HCT116 (cell line): Measurements from ENCODE around the gene GSC. TPM values are rescaled to one million over a fixed set of nuclear protein-coding genes. Genes with fewer than 3 reads are reported as not detected.

Source experiments
- ATF3 ChIP-seq: IDR thresholded peaks from 2 replicates; pipeline ENCODE4 v1.6.1; 2012
- CEBPB ChIP-seq: IDR thresholded peaks from 2 replicates; pipeline ENCODE4 v1.6.1; 2012; ENCODE audit warnings: low read depth
- EZH2phosphoT487 ChIP-seq: fragments of 200-600 bp; IDR thresholded peaks from 2 replicates; pipeline ENCODE4 v1.6.1; 2018; ENCODE audit warnings: antibody characterized with exemption, borderline replicate concordance
- JUND ChIP-seq: IDR thresholded peaks from 2 replicates; pipeline ENCODE4 v1.6.1; 2012
- MAX ChIP-seq: IDR thresholded peaks from 2 replicates; pipeline ENCODE4 v1.6.1; 2012
- POLR2A ChIP-seq: IDR thresholded peaks from 2 replicates; pipeline ENCODE4 v1.7.0; 2011; ENCODE audit warnings: borderline replicate concordance; ENCODE audit not compliant: insufficient read depth, insufficient read length; ENCODE audit errors: extremely low read depth
- POLR2AphosphoS5 ChIP-seq: IDR thresholded peaks from 2 replicates; pipeline ENCODE4 v1.6.1; 2011; ENCODE audit warnings: mild to moderate bottlenecking, low read depth, low read length, moderate library complexity
- SIN3A ChIP-seq: IDR thresholded peaks from 2 replicates; pipeline ENCODE4 v1.6.1; 2012; ENCODE audit warnings: low read depth
- SP1 ChIP-seq: IDR thresholded peaks from 2 replicates; pipeline ENCODE4 v1.6.1; 2012; ENCODE audit warnings: low read depth
- TCF7L2 ChIP-seq: IDR thresholded peaks from 2 replicates; pipeline ENCODE4 v1.7.0; 2011; ENCODE audit warnings: borderline replicate concordance, inconsistent platforms; ENCODE audit not compliant: insufficient read depth, insufficient read length; ENCODE audit errors: extremely low read depth
- total RNA-seq: library from RNA; stranded (reverse); gene quantifications from one replicate; pipeline ENCODE4 v1.2.1, GENCODE V29; 2021; ENCODE audit not compliant: unreplicated experiment
- TF ChIP-seq, protein P1 (sequence below): IDR thresholded peaks from 2 replicates; pipeline ENCODE4 v1.6.1; 2012; ENCODE audit warnings: low read depth

The GSC gene
- total RNA-seq, 1 experiment from 2014 or later = not detected

DNA sequence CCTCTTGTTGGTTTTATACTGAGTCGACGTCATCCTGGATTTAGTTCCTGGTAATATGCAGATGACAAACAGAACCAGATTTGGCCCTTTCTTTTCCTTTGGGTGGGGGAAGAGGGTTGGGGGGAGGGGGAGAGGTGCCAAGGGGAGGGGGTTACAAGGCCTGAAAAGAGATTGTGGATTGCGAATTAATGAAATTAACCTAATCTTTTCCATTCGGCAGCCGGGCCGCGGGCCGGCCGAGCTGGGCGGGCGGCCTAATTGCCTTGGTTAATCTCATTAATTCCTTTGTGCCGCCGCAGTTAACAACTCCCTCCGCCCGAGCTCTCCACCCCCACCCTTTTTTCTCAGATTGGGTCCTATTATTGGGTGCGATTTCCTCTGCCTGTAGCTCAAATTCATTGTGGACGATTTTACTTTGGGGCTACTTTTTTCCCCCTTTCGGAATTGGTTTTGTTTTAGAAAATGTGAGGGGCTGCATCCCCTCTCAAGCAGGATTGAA, 387 bp upstream of the GSC start (continued):
- TF ChIP-seq, protein P1, sequence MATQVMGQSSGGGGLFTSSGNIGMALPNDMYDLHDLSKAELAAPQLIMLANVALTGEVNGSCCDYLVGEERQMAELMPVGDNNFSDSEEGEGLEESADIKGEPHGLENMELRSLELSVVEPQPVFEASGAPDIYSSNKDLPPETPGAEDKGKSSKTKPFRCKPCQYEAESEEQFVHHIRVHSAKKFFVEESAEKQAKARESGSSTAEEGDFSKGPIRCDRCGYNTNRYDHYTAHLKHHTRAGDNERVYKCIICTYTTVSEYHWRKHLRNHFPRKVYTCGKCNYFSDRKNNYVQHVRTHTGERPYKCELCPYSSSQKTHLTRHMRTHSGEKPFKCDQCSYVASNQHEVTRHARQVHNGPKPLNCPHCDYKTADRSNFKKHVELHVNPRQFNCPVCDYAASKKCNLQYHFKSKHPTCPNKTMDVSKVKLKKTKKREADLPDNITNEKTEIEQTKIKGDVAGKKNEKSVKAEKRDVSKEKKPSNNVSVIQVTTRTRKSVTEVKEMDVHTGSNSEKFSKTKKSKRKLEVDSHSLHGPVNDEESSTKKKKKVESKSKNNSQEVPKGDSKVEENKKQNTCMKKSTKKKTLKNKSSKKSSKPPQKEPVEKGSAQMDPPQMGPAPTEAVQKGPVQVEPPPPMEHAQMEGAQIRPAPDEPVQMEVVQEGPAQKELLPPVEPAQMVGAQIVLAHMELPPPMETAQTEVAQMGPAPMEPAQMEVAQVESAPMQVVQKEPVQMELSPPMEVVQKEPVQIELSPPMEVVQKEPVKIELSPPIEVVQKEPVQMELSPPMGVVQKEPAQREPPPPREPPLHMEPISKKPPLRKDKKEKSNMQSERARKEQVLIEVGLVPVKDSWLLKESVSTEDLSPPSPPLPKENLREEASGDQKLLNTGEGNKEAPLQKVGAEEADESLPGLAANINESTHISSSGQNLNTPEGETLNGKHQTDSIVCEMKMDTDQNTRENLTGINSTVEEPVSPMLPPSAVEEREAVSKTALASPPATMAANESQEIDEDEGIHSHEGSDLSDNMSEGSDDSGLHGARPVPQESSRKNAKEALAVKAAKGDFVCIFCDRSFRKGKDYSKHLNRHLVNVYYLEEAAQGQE = no peak
- TF ChIP-seq CEBPB = no peak
- TF ChIP-seq ATF3 = no peak
- TF ChIP-seq JUND = no peak
- no peak for TF ChIP-seq POLR2A
- no peak for TF ChIP-seq TCF7L2
- no peak for TF ChIP-seq POLR2AphosphoS5
- TF ChIP-seq SIN3A = no peak
- TF ChIP-seq SP1 = no peak
- no peak for TF ChIP-seq MAX
- no peak for TF ChIP-seq EZH2phosphoT487
- TF ChIP-seq, all 23 proteins: peak for 0
